ENCODE data around the gene TEAD4. TPM values are rescaled to one million over a fixed set of nuclear protein-coding genes. Genes with fewer than 3 reads are reported as not detected.

Gene TEAD4
- total RNA-seq, 1 donor from 2014 or later = 12.7 TPM

DNA sequence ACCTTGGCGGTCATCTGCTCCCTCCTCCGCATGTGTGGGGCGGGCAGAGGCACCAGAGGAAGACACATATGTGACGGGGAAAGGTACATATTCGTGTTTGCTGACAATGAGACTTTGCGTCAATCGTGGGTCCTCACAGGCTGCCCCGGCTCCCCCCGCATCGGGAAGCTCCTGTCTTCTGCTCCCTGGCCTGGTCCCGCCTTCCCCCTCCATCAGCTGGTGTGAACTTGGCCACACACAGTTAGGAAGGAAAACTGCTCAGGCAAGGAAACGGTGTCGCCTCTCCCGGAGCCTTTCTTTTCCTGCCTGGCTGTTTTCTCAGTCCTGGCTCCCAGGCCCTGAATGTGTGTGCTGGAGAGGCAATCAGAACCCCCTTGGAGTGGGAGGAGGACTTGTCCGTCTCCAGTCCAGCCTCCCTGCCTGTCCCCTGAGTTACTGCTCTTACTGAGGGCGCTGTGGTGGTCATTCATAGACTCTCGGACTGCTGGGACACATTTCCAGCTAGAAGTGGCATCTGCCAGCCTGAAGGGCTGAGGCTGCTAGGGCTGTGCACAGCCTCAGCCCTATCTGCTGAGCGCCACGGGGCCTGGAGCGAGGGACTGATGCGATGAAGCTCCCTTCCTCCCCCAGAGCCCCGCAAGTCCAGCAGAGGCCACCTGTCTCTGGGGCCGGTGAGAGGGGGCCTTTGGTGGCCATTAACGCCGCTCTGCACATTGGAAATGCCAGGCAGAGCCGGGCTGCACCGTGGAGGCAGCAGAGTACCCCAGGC is 73.8 kb downstream of the TEAD4 start:
- intact Hi-C loops (cut with micrococcal nuclease) = no loop called here
- Mint-ChIP-seq H3K4me1 (ENCODE audit: low read depth) (no peaks in the 10 kb centered on the region), H3K27ac (no peak overlapping the region)

DNA sequence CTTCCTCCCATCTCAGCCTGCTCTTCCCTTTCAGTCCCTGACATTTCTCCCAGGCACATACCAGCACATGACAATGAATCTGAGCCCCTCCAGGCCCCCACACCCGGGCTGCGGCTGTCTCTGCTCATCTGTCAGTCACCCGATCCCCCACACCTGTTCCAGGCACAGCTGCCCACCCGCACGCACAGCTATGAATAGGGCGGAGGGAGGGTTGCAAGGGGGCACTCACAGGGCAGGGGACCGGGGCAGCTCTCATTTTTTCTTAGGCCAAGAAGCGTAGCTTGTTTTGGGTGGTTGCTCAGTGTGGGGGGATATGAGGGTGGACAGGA is 74.3 kb downstream of the TEAD4 start:
- intact Hi-C loops (cut with micrococcal nuclease) = no loop called here
- Mint-ChIP-seq H3K27ac (no peak overlapping the region), H3K27me3 (ENCODE audit: low read depth) (no peaks in the 10 kb centered on the region), H3K4me3 (ENCODE audit: low read depth) (no peak overlapping the region), H3K36me3 (ENCODE audit: low read depth) (no peaks in the 10 kb centered on the region), H3K9me3 (no peaks in the 10 kb centered on the region), H3K4me1 (ENCODE audit: low read depth) (no peaks in the 10 kb centered on the region)
- DNase-seq (ENCODE audit: low spot score) = no peak

More for the DNA sequence above, 73.8 kb downstream of the TEAD4 start:
- DNase-seq (ENCODE audit: low spot score) = no peak
- H3K27me3 Mint-ChIP-seq (ENCODE audit: low read depth) = no peaks in the 10 kb centered on the region
- no peaks in the 10 kb centered on the region for H3K36me3 Mint-ChIP-seq (ENCODE audit: low read depth)
- H3K4me3 Mint-ChIP-seq (ENCODE audit: low read depth) = no peak overlapping the region
- no peaks in the 10 kb centered on the region for H3K9me3 Mint-ChIP-seq

DNA sequence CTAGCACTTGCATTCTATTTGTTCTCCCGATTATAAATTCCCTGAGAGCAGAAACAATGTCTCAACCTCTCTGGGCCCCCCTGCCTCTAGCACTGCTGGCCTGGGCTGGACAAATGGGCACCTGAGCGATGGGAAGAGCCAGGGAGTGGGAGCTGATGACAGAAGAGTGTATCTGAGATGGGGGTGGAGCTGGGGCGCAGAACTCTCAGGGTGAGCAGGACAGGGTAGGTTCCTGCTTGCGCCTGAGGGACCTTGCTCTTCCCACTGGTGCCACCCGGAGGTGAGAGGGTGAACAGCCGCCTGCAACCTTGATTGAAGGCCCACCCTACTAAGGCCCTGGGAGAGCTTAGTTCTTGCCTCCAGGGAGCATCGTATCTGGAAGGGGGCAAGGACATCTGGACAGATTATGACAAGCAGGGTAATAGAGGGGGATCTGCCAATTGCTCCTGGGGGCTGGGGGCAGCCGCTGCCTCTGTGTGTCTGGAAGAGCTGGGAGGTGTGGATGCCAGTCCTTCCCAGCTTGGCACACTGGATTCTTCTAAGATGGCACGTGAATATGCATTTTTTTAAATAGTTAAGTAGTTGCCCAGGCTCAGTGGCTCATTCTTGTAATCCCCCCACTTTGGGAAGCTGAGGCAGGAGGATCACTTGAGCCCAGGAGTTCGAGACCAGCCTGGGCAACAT is 75.0 kb downstream of the TEAD4 start:
- intact Hi-C loops (cut with micrococcal nuclease) = no loop called here
- H3K4me1 Mint-ChIP-seq (ENCODE audit: low read depth) = no peaks in the 10 kb centered on the region
- no peak overlapping the region for H3K27ac Mint-ChIP-seq
- H3K27me3 Mint-ChIP-seq (ENCODE audit: low read depth) = no peaks in the 10 kb centered on the region
- H3K36me3 Mint-ChIP-seq (ENCODE audit: low read depth) = no peaks in the 10 kb centered on the region
- no peaks in the 10 kb centered on the region for H3K9me3 Mint-ChIP-seq
- peak; percentile 22 for DNase-seq (ENCODE audit: low spot score)
- H3K4me3 Mint-ChIP-seq (ENCODE audit: low read depth) = no peak overlapping the region

DNA sequence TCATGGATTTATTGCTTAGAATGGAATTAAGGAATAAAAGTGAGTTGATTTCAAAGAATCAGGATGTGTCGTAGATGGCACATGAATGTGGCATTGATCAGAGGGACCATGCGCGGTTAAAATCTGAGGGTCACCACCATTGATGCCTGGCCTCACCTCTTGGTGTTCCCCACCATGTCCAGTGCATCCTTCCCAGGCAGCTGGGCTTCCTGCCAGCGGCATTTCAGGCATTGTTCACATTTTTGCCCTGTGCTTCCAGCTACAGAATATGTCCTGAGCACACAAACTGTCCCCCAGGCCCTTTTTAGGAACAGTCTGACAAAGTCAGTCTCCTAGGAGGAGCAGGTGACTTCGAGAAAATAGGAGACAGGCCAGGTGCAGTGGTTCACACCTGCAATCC is 76.0 kb downstream of the TEAD4 start:
- intact Hi-C loops (cut with micrococcal nuclease) = no loop called here
- no peaks in the 10 kb centered on the region for H3K4me1 Mint-ChIP-seq (ENCODE audit: low read depth)
- H3K4me3 Mint-ChIP-seq (ENCODE audit: low read depth) = no peak overlapping the region
- no peaks in the 10 kb centered on the region for H3K36me3 Mint-ChIP-seq (ENCODE audit: low read depth)
- no peak for DNase-seq (ENCODE audit: low spot score)
- no peak overlapping the region for H3K27ac Mint-ChIP-seq
- H3K9me3 Mint-ChIP-seq = no peaks in the 10 kb centered on the region
- H3K27me3 Mint-ChIP-seq (ENCODE audit: low read depth) = no peaks in the 10 kb centered on the region

DNA sequence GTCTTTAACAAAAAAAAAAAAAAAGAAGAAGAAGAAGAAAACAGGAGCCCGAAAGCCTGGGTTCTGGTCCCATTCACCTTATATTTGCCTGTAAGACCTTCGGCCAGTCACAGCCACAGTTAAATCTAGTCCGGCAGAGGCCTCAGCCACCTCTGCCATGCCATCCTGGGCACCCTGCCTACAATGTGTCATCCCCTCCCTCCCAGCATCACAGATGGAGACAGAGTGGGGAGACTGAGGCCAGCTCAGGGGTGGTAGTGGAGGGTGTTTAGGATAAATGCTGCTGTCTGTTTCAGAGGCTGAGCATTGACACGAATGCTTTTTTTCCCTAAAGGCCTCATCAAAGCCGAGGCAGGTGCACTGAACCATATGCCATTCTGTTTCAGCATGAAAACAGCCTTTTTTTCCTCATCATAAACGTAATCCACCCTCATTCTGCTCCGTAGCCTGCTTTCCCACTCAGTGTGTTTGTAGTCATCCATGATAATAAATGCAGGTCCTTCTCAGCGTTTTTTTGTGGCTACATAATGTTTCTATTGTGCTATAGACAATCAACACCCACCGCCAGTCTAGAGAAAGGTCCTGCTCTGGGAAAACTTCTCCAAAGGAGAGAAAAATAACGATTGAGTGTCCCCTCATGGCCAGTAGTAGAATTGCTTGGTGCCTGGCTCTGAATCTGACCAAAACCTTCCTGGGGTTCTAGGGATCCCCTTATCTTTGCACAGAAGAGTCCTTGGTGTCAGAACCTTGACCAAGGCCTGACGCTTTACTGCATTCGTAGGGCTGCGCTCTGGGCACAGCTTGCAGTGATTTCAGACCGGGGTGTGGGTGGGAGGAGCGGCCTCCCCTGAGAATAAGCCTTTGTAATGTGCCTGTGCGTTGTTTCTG is 76.9 kb downstream of the TEAD4 start:
- intact Hi-C loops (cut with micrococcal nuclease) = no loop called here
- Mint-ChIP-seq H3K4me3 (ENCODE audit: low read depth) (no peak overlapping the region), H3K4me1 (ENCODE audit: low read depth) (no peaks in the 10 kb centered on the region), H3K27ac (no peak overlapping the region), H3K9me3 (no peaks in the 10 kb centered on the region), H3K36me3 (ENCODE audit: low read depth) (no peaks in the 10 kb centered on the region), H3K27me3 (ENCODE audit: low read depth) (no peaks in the 10 kb centered on the region)
- no peak for DNase-seq (ENCODE audit: low spot score)

DNA sequence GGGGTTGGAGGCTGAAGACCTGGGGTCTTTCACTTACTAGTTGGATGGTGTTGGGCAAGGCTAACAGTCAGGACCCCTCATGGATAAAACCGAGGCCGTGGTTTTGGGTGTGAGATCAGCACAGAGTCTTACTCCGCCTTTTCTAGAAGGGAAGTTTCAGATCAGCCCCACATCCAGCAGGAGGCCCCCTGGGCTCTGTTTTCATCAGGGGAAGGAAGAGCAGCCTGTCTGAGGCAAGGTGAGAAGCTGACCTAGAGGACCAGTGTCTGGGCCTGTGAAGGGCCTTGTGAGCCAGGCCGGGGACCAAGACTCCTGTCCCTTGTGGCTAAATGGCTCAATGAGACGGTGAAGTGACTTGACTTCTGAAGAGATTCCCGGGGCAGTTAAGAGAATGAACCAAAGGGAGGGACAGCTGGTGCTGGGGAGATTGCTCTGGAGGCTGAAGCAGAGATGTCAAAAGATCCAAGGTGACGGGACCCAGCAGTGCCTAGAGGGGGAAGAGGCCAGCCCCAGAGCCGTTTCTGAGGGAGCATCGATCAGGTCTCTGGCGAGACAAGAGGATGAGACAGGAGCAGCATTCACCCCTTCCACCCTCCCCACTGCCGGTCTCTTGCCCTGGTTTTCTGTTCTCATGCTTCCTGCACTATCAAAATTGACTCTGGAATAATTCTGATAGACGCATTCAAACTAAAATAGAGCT is 77.9 kb downstream of the TEAD4 start:
- no peak for DNase-seq (ENCODE audit: low spot score)
- H3K36me3 Mint-ChIP-seq (ENCODE audit: low read depth) = no peaks in the 10 kb centered on the region
- no peak overlapping the region for H3K27ac Mint-ChIP-seq
- intact Hi-C loops (cut with micrococcal nuclease) = no loop called here
- no peaks in the 10 kb centered on the region for H3K4me1 Mint-ChIP-seq (ENCODE audit: low read depth)
- no peaks in the 10 kb centered on the region for H3K9me3 Mint-ChIP-seq
- H3K4me3 Mint-ChIP-seq (ENCODE audit: low read depth) = no peak overlapping the region
- H3K27me3 Mint-ChIP-seq (ENCODE audit: low read depth) = peaks cover 5% of the 10 kb centered on the region

DNA sequence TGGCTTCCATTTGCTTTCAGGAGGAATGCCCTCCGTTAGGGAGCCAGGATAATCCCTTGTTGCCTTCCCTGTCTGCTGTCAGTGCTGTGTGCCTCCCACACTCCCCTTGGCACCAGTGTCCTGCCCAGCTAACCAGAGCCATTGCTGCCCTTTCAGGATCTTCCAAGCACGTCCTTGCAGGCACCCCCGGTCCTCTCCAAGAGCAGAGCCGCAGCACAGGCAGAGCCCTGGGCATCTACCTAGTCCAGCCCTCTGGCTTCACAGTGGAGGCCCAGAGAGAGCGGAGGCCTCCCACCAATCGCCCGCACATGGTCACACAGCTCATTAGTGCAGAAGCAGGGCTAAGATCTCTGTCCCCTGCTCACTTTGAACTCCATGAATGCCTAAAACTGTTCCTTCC is 79.0 kb downstream of the TEAD4 start:
- intact Hi-C loops (cut with micrococcal nuclease) = no loop called here
- no peak overlapping the region for H3K4me3 Mint-ChIP-seq (ENCODE audit: low read depth)
- no peak for DNase-seq (ENCODE audit: low spot score)
- H3K36me3 Mint-ChIP-seq (ENCODE audit: low read depth) = no peaks in the 10 kb centered on the region
- no peak overlapping the region for H3K27ac Mint-ChIP-seq
- H3K4me1 Mint-ChIP-seq (ENCODE audit: low read depth) = no peaks in the 10 kb centered on the region
- no peaks in the 10 kb centered on the region for H3K9me3 Mint-ChIP-seq
- peaks cover 5% of the 10 kb centered on the region for H3K27me3 Mint-ChIP-seq (ENCODE audit: low read depth)

DNA sequence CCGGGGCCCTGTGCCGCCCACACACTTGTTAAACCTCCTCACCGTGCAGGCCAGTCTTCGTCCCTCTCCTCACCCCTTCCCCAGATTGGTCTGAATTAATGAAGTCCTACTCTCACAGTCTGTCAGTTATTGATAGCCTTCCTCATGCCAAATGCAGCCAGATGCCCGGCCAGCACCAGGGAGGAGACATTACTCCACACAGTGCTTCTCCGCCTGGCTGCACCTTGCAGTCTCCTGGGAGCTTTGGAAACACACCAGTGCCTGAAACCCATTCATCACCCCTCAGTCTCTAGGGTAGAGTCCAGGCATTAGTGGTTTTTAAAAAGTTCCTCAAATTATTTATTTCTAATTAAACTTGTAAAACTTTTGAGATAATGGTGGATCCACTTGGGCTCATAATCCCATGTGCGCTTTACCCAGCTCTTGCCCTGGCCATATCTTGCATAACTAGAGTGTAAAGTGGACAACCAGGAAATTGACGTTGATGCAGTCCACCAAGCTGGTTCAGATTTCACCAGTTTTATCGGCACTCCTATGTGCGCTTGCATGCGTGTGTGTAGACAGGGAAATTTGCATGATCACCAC is 79.8 kb downstream of the TEAD4 start:
- no peaks in the 10 kb centered on the region for H3K36me3 Mint-ChIP-seq (ENCODE audit: low read depth)
- H3K4me3 Mint-ChIP-seq (ENCODE audit: low read depth) = no peak overlapping the region
- intact Hi-C loops (cut with micrococcal nuclease) = no loop called here
- H3K4me1 Mint-ChIP-seq (ENCODE audit: low read depth) = no peaks in the 10 kb centered on the region
- peaks cover 5% of the 10 kb centered on the region for H3K27me3 Mint-ChIP-seq (ENCODE audit: low read depth)
- H3K9me3 Mint-ChIP-seq = no peaks in the 10 kb centered on the region
- H3K27ac Mint-ChIP-seq = no peak overlapping the region
- DNase-seq (ENCODE audit: low spot score) = no peak

DNA sequence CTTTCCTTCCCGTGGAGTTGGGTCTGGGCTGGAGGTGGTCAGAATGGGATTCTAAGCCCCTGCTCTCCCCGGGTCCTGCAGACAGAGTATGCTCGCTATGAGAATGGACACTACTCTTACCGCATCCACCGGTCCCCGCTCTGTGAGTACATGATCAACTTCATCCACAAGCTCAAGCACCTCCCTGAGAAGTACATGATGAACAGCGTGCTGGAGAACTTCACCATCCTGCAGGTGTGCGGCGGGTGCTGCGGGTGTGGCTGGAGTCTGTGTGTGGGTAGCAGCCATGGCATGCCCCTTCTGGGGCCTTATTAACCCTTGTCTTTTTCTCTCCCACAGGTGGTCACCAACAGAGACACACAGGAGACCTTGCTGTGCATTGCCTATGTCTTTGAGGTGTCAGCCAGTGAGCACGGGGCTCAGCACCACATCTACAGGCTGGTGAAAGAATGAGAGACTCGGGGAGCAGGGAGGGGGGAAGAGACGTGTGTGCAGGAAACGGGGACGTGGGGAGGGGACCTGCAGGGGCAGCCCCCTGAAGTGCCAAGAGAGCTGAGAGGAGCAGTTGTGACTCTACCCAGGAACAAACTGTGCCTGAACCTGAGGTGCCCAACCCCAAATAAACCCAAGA is 80.9 kb downstream of the TEAD4 start:
- Mint-ChIP-seq H3K4me3 (ENCODE audit: low read depth) (no peak overlapping the region), H3K4me1 (ENCODE audit: low read depth) (no peaks in the 10 kb centered on the region), H3K27ac (no peak overlapping the region), H3K36me3 (ENCODE audit: low read depth) (no peaks in the 10 kb centered on the region), H3K9me3 (no peaks in the 10 kb centered on the region), H3K27me3 (ENCODE audit: low read depth) (peaks cover 5% of the 10 kb centered on the region)
- no peak for DNase-seq (ENCODE audit: low spot score)
- intact Hi-C loops (cut with micrococcal nuclease) = no loop called here

DNA sequence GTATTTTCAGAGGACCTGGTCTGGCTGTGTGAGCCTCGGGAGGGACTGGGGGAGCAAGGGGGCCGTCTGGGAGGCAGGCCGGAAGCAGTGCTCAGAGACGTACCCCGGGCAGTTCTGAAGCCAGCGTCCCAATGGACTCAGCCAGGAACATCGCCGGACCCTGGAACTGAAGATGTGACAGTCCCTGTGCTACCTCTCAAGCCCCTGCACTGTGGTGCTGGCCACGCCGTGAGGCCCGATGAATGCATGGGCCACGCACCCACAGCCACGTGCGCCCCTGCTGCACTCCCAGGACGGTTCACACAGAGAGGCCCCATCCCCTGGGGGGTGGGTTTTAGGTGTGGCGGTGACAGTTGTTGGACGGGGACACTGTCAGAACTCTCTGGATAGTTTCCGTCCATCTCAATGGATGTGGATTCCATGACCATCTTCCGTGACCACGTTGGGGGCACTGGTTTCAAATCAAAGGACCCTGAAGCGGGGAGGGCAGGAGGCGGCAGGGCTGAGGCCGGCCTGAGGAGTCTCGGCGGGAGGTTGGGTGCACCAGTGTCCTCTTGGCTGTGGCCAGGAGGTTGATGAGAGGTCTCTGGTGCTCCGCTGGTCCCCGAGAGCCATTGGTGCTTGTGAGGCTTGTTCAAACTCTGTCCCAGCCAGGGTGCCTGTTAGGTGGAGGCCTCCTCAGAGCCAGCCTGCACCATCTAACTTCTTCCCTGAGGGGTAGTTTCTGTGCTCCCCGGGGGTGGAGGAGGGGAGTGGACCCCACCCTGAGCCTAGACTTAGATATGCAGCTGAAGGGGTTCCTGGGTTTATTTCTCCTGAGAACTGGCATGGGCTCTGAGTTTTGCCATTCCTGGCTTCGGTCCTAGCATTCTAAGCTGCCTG is 81.7 kb downstream of the TEAD4 start:
- DNase-seq (ENCODE audit: low spot score) = no peak
- Mint-ChIP-seq H3K27me3 (ENCODE audit: low read depth) (peaks cover 5% of the 10 kb centered on the region), H3K9me3 (no peaks in the 10 kb centered on the region), H3K4me1 (ENCODE audit: low read depth) (no peaks in the 10 kb centered on the region), H3K4me3 (ENCODE audit: low read depth) (no peak overlapping the region), H3K36me3 (ENCODE audit: low read depth) (no peaks in the 10 kb centered on the region), H3K27ac (no peak overlapping the region)
- intact Hi-C loops (cut with micrococcal nuclease) = loop anchor here (1.0 kb wide), 1 partner anchor 156 kb away; no protein-coding TSS in a partner anchor

DNA sequence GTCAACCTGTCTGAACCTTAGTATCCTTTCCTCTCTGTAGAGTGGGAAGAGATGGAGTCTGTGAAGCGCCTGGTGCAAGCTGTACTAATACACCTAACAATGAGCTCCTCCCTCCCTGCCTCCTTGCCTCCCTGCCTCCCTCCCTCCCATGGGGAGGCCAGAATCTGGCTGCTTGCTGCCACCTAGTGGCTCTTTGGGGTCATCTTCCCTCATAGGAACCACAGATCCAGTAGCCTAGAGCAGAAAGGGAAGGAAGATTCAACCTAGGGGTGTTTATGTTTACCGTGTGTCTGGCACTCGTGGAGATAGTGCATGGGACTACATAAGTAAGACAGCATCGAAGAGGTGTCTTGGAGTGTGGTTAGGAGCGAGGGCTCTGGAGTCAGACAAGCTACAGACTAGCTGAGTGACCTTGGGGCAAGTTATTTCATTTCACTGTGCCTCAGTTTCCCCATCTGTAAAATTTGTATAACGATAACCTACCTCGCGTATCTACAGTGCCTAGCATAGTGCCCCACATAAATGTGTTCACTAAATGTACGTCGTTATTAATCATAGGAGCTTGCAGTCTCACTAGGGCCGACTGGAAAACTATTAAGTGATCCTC is 82.5 kb downstream of the TEAD4 start:
- intact Hi-C loops (cut with micrococcal nuclease) = loop anchor here (1.0 kb wide), 1 partner anchor 156 kb away; no protein-coding TSS in a partner anchor
- Mint-ChIP-seq H3K4me1 (ENCODE audit: low read depth) (no peaks in the 10 kb centered on the region), H3K27me3 (ENCODE audit: low read depth) (peaks cover 5% of the 10 kb centered on the region), H3K9me3 (no peaks in the 10 kb centered on the region), H3K4me3 (ENCODE audit: low read depth) (no peak overlapping the region), H3K27ac (no peak overlapping the region), H3K36me3 (ENCODE audit: low read depth) (no peaks in the 10 kb centered on the region)
- DNase-seq (ENCODE audit: low spot score) = peak; percentile 41

All from activated T-helper 2 cell treated with anti-CD3 and anti-CD28 coated beads, Interferon-gamma antibody, Interleukin-2, Interleukin-4, amounts not matched to agents 10 μg/mL and 5 μg/mL and 100 μg/mL, durations not matched to agents 14 hours and 24 hours and 36 hours (primary cell).